Peyer's patch (tissue), 4 donors: ENCODE results near the gene MYEOV. TPM values are rescaled to one million over a fixed set of nuclear protein-coding genes. Genes with fewer than 3 reads are reported as not detected.

Experiments
- DNase-seq, 3 donors: peaks; one replicate each; pipeline ENCODE4 v3.0.0-alpha.2; 2017 to 2019
- H3K27ac ChIP-seq, 4 donors: fragments of 200-600 bp; sonication (generic); one replicate each; pipeline ENCODE4 v1.5.1; 2016 to 2019
- H3K27me3 ChIP-seq, 2 donors: fragments of 200-600 bp; sonication (generic); one replicate each; pipeline ENCODE4 v1.5.1; 2019
- H3K36me3 ChIP-seq, 3 donors: fragments of 200-600 bp; sonication (generic); one replicate each; pipeline ENCODE4 v1.5.1; 2016 to 2019
- H3K4me1 ChIP-seq, 4 donors: fragments of 200-600 bp; sonication (generic); one replicate each; pipeline ENCODE4 v1.5.1; 2016 to 2019
- H3K4me3 ChIP-seq, 4 donors: fragments of 200-600 bp; sonication (generic); 1 replicate in 3 of 4; 2 replicates in 1 of 4; pipeline ENCODE4 v1.5.1; 2016 to 2019; ENCODE audit warnings: mild to moderate bottlenecking in 1 of 4
- H3K9me3 ChIP-seq, 4 donors: fragments of 200-600 bp; sonication (generic); one replicate each; pipeline ENCODE4 v1.5.1; 2016 to 2019; ENCODE audit warnings: mild to moderate bottlenecking in 1 of 4
- CTCF ChIP-seq, 6 experiments: fragments of 450-650 bp in 4 of 6; fragments of 200-600 bp in 2 of 6; sonication (generic) in 1 of 6; IDR thresholded peaks; one replicate each; pipeline ENCODE4 v1.5.1; 2017 to 2019; ENCODE audit warnings: antibody characterized with exemption in 6 of 6, mild to moderate bottlenecking in 3 of 6, moderate library complexity in 1 of 6
- POLR2A ChIP-seq, 2 donors: fragments of 450-650 bp; IDR thresholded peaks; one replicate each; pipeline ENCODE4 v1.5.1; 2017; ENCODE audit warnings: antibody characterized with exemption in 2 of 2, mild to moderate bottlenecking in 2 of 2, moderate library complexity in 2 of 2
- total RNA-seq, 4 donors: library from RNA; depleted of rRNA; stranded (reverse); fragments of >200 nt; gene quantifications; one replicate each; pipeline ENCODE4 v1.1.0, GENCODE V29; 2016

MYEOV gene
- total RNA-seq, 4 donors from 2014 or later, result 0.53 TPM; not detected in 3

GRCh38 chr11:69307871-69308431 is 14.0 kb downstream of the MYEOV start:
- Histone ChIP-seq H3K4me3 (no peak overlapping the region), H3K9me3 (no peaks in the 10 kb centered on the region), H3K27me3 (no peaks in the 10 kb centered on the region), H3K36me3 (no peaks in the 10 kb centered on the region), H3K27ac (no peak overlapping the region), H3K4me1 (peaks cover 0 to 19% (median 5%) of the 10 kb centered on the region in 4 donors)
- TF ChIP-seq POLR2A (IDR thresholded peaks at IDR 0.05) (no peak), CTCF (IDR thresholded peaks at IDR 0.05) (no peak)
- DNase-seq, result no peak

GRCh38 chr11:69308491-69308911 is 14.5 kb downstream of the MYEOV start:
- no peak for DNase-seq

GRCh38 chr11:69308936-69309615 is 15.1 kb downstream of the MYEOV start:
- no peak for TF ChIP-seq POLR2A (IDR thresholded peaks at IDR 0.05)
- no peak for TF ChIP-seq CTCF (IDR thresholded peaks at IDR 0.05)
- no peaks in the 10 kb centered on the region for H3K36me3 ChIP-seq
- DNase-seq, result no peak

More at GRCh38 chr11:69308491-69308911, 14.5 kb downstream of the MYEOV start:
- H3K4me3 ChIP-seq, result no peak overlapping the region
- no peaks in the 10 kb centered on the region for H3K36me3 ChIP-seq
- no peak overlapping the region for H3K27ac ChIP-seq
- TF ChIP-seq CTCF (IDR thresholded peaks at IDR 0.05) (no peak), POLR2A (IDR thresholded peaks at IDR 0.05) (no peak)
- H3K9me3 ChIP-seq, result no peaks in the 10 kb centered on the region
- H3K4me1 ChIP-seq, result peaks cover 0 to 20% (median 5%) of the 10 kb centered on the region in 4 donors
- no peaks in the 10 kb centered on the region for H3K27me3 ChIP-seq

GRCh38 chr11:69309631-69310280 is 15.8 kb downstream of the MYEOV start:
- no peak overlapping the region for H3K4me3 ChIP-seq
- peaks cover 0 to 20% (median 5%) of the 10 kb centered on the region in 4 donors for H3K4me1 ChIP-seq
- H3K27ac ChIP-seq, result no peak overlapping the region
- no peaks in the 10 kb centered on the region for H3K9me3 ChIP-seq
- H3K36me3 ChIP-seq, result no peaks in the 10 kb centered on the region
- no peak for DNase-seq
- no peaks in the 10 kb centered on the region for H3K27me3 ChIP-seq
- no peak for TF ChIP-seq CTCF (IDR thresholded peaks at IDR 0.05)
- no peak for TF ChIP-seq POLR2A (IDR thresholded peaks at IDR 0.05)

More at GRCh38 chr11:69308936-69309615, 15.1 kb downstream of the MYEOV start:
- Histone ChIP-seq H3K4me3 (no peak overlapping the region), H3K27me3 (no peaks in the 10 kb centered on the region), H3K4me1 (peaks cover 0 to 20% (median 5%) of the 10 kb centered on the region in 4 donors), H3K9me3 (no peaks in the 10 kb centered on the region), H3K27ac (no peak overlapping the region)

GRCh38 chr11:69310351-69310750 is 16.4 kb downstream of the MYEOV start:
- TF ChIP-seq CTCF (IDR thresholded peaks at IDR 0.05) (no peak), POLR2A (IDR thresholded peaks at IDR 0.05) (no peak)
- Histone ChIP-seq H3K27ac (no peak overlapping the region), H3K27me3 (no peaks in the 10 kb centered on the region), H3K4me1 (peaks cover 0 to 20% (median 5%) of the 10 kb centered on the region in 4 donors), H3K4me3 (no peak overlapping the region), H3K9me3 (no peaks in the 10 kb centered on the region), H3K36me3 (no peaks in the 10 kb centered on the region)
- DNase-seq, result no peak
